Astrocyte of the cerebellum (primary cell): ENCODE measurements around the gene XAB2.
A peak's percentile ranks its signal among the peaks of the same experiment; 100 is the strongest.

Experiments used
- DNase-seq: peaks from one replicate; pipeline ENCODE4 v3.0.0-alpha.2; 2011; ENCODE audit warnings: low read depth
- H3K4me3 ChIP-seq: 2 replicates; pipeline ENCODE4 v1.5.1; 2011; ENCODE audit warnings: mild to moderate bottlenecking, low read depth, low read length, moderate library complexity
- in situ Hi-C: cut with HindIII; loops from 2 replicates; pipeline ENCODE4 v1.10.0; 2017; ENCODE audit warnings: low sequenced_read_pairs
- TF ChIP-seq, protein P1 (sequence below): IDR thresholded peaks from 2 replicates; pipeline ENCODE4 v1.5.1; 2012; ENCODE audit warnings: low read length, low read depth, moderate library complexity, mild to moderate bottlenecking; ENCODE audit errors: missing control alignments

XAB2 gene

GRCh38 chr19:7670790-7671189, 41.4 kb upstream of the XAB2 start:
- DNase-seq, result no peak
- no peak overlapping the region for H3K4me3 ChIP-seq
- in situ Hi-C loops, result no loop called here
- TF ChIP-seq, protein P1, sequence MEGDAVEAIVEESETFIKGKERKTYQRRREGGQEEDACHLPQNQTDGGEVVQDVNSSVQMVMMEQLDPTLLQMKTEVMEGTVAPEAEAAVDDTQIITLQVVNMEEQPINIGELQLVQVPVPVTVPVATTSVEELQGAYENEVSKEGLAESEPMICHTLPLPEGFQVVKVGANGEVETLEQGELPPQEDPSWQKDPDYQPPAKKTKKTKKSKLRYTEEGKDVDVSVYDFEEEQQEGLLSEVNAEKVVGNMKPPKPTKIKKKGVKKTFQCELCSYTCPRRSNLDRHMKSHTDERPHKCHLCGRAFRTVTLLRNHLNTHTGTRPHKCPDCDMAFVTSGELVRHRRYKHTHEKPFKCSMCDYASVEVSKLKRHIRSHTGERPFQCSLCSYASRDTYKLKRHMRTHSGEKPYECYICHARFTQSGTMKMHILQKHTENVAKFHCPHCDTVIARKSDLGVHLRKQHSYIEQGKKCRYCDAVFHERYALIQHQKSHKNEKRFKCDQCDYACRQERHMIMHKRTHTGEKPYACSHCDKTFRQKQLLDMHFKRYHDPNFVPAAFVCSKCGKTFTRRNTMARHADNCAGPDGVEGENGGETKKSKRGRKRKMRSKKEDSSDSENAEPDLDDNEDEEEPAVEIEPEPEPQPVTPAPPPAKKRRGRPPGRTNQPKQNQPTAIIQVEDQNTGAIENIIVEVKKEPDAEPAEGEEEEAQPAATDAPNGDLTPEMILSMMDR, result no peak

DNA sequence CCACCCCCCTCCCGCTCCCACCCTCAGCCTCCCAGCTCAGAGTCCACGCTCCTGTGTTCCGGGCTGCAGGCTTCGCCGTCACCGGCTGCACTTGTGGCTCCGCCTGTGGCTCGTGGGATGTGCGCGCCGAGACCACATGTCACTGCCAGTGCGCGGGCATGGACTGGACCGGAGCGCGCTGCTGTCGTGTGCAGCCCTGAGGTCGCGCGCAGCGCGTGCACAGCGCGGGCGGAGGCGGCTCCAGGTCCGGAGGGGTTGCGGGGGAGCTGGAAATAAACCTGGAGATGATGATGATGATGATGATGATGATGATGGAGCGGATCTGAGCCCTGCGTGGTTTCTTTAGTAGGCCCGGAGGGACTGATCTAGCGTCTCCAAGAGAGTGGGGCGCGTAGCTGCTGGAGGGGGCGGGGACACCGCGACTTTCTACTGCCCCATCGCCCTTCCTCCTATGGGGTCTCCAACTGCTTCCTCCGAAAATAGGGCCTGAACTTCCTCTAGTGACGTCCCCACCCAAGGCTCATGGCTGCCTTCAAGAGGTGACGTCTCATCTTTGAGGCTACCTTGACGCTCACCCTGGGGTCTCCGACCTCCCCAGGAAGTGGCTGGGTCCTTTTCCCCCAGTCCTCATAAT, 40.9 kb upstream of the XAB2 start:
- TF ChIP-seq, protein P1, result no peak
- peak overlapping the region; percentile 1 for H3K4me3 ChIP-seq
- no peak for DNase-seq
- in situ Hi-C loops, result no loop called here

- H3K4me3 ChIP-seq, result no peak overlapping the region
- TF ChIP-seq, protein P1, result no peak
- in situ Hi-C loops, result no loop called here
- no peak for DNase-seq
Observed at GRCh38 chr19:7669641-7670040, 40.3 kb upstream of the XAB2 start.

DNA sequence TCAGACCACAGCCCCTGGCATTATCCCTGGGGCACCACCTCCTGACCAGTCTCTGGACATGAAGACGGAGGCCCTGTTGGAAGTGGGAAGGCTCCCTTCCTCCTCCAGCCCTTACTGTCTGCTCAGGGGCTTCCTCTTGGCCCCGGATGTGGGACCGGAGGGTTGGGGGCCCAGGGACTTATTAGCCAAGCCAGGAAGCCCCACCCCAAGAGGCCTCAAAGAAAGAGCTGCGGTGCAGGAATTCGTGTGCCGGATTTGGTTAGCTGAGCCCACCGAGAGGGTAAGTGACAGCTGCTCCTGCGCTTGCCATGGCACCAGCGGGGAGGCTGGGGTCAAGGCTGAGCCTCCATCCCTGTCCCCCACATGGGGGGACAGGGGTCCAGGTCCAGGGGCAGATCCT, 39.5 kb upstream of the XAB2 start, which contains the start of gene RETN:
Gene RETN (plus strand): TSS at position 208 of the 400 bp plus-strand sequence. CDS start 278 bp downstream, outside the sequence.
- DNase-seq, result no peak
- TF ChIP-seq, protein P1, result no peak
- no peak within 1 kb of the TSS for H3K4me3 ChIP-seq
- in situ Hi-C loops, result no loop called here

GRCh38 chr19:7665076-7665475, 35.7 kb upstream of the XAB2 start:
- H3K4me3 ChIP-seq, result no peak overlapping the region
- in situ Hi-C loops, result no loop called here
- DNase-seq, result no peak
- TF ChIP-seq, protein P1, result no peak

- TF ChIP-seq, protein P1, result no peak
- H3K4me3 ChIP-seq, result no peak overlapping the region
- no peak for DNase-seq
- in situ Hi-C loops, result no loop called here
Observed at GRCh38 chr19:7663706-7664105, 34.4 kb upstream of the XAB2 start.
